Body of pancreas (tissue), 4 donors: ENCODE data around the gene ENAM.

Experiments used
- CTCF ChIP-seq, 7 experiments: fragments of 450-650 bp in 4 of 7; fragments of 200-600 bp in 3 of 7; sonication (generic) in 3 of 7; IDR thresholded peaks; one replicate each; pipeline ENCODE4 v1.5.1; 2016 to 2019; ENCODE audit warnings: antibody characterized with exemption in 7 of 7
- POLR2A ChIP-seq, 3 donors: fragments of 450-650 bp; IDR thresholded peaks; one replicate each; pipeline ENCODE4 v1.6.1; 2016; ENCODE audit warnings: antibody characterized with exemption in 3 of 3, mild to moderate bottlenecking in 2 of 3

GRCh38 chr4:70581980-70582379 is 46.6 kb upstream of the ENAM start:
- no peak for TF ChIP-seq CTCF (IDR thresholded peaks at IDR 0.05)
- TF ChIP-seq POLR2A (IDR thresholded peaks at IDR 0.05) = no peak
